ENCODE data around the gene BIRC5.
"Not testable (repeated sequence)": the region's sequence is repeated elsewhere in the genome, so short reads cannot be mapped to it uniquely, and the experiment has no call there.

The BIRC5 gene

DNA sequence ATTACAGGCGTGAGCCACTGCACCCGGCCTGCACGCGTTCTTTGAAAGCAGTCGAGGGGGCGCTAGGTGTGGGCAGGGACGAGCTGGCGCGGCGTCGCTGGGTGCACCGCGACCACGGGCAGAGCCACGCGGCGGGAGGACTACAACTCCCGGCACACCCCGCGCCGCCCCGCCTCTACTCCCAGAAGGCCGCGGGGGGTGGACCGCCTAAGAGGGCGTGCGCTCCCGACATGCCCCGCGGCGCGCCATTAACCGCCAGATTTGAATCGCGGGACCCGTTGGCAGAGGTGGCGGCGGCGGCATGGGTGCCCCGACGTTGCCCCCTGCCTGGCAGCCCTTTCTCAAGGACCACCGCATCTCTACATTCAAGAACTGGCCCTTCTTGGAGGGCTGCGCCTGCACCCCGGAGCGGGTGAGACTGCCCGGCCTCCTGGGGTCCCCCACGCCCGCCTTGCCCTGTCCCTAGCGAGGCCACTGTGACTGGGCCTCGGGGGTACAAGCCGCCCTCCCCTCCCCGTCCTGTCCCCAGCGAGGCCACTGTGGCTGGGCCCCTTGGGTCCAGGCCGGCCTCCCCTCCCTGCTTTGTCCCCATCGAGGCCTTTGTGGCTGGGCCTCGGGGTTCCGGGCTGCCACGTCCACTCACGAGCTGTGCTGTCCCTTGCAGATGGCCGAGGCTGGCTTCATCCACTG is at the start of gene BIRC5:
Gene BIRC5 (plus strand): TSS at position 238 of the 690 bp plus-strand sequence. CDS start 64 bp downstream, at position 302.
- peak; percentile 91 to 93 for DNase-seq (ENCODE audit: low read depth in 2 of 2)

DNA sequence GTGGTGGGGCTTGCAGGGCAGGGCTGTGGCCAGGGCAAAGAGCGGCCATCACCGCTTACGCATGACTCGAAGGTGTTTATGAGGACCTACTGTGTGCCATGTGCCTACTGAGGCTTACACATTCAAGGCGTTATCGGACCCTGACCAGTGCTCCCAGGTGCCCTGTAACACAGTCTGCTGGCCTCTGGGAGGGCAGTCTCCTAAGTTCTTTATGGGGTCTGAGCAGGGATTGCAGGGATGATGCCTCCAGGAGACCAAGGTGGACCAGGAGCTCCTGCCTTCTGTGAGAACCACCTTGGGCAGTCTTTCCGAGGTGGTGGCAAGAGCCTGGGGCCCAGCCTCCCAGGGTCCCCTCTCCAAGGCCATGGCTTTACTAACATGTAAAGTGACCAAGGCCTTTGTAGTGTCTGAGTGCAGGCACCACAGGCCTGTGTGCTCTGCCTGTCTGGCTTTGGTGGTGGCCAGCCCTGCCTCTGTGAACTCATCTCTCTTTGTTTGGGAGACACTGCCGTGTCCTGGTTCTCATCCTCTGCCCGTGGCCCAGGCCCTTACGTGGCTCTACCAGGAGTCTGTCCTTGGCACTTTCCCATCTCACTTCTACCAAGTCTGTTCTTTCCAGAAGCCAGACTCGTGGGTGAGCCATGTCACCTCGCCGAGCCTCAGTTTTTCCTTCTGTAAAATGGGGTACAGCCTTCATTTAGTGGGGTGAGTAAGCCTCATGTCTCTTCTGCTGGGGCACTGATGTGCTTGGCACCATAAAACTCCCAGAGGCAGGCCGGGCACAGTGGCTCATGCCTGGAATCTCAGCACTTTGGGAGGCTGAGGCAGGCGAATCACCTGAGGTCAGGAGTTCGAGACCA is 49.1 kb upstream of the BIRC5 start:
- DNase-seq (ENCODE audit: low read depth in 2 of 2): no peak

DNA sequence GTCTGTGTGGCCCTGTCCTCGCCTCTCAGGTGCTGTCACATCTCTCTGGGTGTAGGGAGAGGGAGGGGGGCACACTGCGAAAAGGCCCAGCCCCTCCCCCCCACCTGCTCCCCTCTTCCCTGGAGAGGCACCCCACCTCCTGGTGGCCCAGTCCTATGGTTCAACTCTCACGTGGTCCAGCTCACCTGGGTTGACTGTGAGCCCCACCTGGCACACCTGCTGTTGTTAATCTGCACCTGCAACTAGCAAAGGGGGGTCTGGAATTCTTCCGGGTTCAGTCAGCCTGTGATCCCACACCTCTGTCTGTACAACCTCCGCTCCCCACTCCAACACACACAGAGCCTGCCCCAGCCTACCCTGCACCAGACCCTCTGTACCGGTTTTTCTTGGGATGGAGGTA is 47.6 kb upstream of the BIRC5 start:
- no peak for DNase-seq (ENCODE audit: low read depth in 2 of 2)

DNA sequence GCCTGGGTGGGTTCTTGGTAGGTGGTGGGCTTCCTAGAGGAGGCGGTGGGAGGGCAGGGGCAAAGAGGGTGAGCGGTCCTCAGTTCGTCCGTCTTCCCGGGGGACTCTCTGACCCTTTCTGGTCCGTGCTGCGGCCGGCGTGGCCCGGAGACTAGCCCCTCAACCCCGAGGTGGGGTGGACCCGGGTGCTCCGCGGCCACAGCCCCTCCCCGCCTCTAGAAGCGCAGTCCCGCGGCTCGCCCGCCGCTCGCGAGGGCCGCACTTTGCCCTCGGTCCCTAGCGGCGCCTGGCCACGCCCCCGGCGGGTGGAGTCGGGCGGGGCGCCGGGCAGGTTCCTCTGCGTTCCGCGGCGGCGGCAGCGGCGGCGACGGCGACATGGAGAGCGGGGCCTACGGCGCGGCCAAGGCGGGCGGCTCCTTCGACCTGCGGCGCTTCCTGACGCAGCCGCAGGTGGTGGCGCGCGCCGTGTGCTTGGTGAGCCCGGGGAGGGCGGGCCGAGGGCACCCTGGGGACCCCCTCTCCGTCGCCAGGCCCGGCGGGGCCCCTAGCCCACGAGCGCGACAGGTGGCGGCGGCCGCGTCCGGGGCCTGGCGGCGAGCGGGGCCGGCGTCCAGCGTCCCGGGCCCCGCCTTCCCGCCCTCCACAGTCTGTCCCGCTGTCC is 45.7 kb upstream of the BIRC5 start, which contains the start of gene SYNGR2:
Gene SYNGR2 (plus strand): TSS at position 340 of the 661 bp plus-strand sequence. CDS start 36 bp downstream, at position 376.
- DNase-seq (ENCODE audit: low read depth in 2 of 2): peak; percentile 76 to 89

DNA sequence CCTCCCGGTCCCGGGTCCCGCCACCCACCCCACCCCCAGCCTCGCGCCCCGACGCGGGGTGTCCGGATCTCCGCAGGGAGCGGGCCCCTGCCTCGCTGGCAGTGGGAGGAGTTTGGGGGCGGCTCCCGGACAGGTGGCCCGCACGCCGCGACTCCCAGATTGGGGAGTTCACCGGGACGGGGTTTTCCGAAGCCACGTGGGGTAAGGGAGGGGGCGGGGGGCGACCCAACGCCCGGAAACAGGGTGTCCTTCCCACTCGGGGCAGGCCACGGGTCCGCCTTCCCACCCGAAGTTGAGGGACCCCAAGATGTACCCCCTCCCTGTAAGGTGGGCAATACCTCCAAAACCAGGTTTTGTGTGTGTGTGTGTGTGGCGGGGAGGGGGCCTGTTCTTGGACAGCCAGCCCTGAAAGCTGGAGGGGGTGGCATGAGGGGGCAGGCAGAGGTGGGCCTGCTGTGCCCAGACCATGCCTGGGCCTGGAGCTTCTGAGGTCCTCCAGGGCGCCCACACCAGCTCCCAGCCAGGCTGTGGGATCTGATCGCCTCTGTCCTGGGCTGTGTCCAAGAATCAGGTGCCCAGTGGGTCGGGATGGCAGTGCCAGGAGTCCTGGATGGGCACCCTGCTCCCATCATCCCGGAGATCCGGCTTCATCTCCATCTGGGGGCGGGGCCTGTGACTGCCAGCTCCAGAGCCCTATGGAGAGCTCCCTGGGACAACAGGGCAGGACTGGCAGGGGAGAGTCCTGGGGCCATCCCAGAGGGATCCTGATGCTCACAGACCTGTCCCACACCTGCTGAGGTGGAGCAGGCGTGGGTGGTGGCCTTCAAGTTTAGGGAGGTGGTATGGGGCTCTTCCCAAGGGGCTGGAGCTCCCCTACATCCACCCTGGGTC is 44.9 kb upstream of the BIRC5 start:
- DNase-seq (ENCODE audit: low read depth in 2 of 2): peak; percentile 44 to 52

DNA sequence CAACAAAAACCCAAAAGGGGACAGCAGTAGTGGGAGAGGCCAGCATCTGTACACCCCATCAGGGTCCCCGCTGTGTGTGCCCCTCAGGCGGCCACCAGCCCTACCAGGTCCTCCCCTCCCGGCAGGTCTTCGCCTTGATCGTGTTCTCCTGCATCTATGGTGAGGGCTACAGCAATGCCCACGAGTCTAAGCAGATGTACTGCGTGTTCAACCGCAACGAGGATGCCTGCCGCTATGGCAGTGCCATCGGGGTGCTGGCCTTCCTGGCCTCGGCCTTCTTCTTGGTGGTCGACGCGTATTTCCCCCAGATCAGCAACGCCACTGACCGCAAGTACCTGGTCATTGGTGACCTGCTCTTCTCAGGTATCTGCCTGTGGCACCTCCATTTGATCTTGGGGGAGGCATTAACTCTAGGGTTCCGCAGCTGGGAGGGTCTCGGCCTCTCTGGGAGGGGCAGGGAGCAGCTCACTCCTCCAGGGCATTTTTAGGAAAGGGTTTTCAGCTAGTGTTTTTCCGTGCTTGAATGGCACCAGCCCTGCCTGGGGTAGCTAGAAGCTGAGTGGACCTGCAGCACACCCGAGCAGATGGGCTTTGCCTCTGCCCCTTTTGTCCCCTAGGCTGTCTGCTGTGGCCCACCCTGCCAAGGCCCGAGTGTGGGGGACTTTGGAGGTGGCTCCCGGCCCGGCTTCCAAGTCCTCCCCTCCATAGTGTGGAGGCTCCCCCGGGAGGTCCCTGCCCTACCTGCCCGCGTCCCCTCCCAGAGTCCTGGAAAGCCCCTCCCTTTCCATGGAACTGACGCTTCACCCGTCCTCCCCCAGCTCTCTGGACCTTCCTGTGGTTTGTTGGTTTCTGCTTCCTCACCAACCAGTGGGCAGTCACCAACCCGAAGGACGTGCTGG is 43.1 kb upstream of the BIRC5 start:
- DNase-seq (ENCODE audit: low read depth in 2 of 2): no peak

DNA sequence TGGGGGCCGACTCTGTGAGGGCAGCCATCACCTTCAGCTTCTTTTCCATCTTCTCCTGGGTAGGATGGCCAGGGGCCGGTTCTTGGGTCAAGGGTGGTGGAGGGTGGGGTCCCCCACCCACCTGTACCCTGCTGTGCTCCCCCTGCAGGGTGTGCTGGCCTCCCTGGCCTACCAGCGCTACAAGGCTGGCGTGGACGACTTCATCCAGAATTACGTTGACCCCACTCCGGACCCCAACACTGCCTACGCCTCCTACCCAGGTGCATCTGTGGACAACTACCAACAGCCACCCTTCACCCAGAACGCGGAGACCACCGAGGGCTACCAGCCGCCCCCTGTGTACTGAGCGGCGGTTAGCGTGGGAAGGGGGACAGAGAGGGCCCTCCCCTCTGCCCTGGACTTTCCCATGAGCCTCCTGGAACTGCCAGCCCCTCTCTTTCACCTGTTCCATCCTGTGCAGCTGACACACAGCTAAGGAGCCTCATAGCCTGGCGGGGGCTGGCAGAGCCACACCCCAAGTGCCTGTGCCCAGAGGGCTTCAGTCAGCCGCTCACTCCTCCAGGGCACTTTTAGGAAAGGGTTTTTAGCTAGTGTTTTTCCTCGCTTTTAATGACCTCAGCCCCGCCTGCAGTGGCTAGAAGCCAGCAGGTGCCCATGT is 42.3 kb upstream of the BIRC5 start:
- DNase-seq (ENCODE audit: low read depth in 2 of 2): not testable (repeated sequence)

DNA sequence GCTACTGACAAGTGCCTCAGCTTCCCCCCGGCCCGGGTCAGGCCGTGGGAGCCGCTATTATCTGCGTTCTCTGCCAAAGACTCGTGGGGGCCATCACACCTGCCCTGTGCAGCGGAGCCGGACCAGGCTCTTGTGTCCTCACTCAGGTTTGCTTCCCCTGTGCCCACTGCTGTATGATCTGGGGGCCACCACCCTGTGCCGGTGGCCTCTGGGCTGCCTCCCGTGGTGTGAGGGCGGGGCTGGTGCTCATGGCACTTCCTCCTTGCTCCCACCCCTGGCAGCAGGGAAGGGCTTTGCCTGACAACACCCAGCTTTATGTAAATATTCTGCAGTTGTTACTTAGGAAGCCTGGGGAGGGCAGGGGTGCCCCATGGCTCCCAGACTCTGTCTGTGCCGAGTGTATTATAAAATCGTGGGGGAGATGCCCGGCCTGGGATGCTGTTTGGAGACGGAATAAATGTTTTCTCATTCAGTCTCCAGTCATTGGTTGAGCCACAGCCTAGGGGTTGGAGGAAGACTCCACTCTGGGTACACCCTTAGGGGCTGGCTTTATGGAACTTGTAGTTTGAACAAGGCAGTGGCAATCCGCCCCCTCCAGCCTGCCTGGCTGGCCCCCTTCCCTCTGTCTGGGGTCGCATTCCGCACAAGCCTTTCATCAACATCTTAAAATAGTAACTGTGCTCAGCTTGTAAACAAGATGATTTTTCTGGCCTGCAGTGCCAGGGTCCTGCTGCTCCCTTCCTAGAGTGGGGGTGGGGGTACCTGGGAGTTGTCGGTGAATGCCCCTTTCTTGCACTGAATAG is 41.6 kb upstream of the BIRC5 start:
- no peak for DNase-seq (ENCODE audit: low read depth in 2 of 2)

DNA sequence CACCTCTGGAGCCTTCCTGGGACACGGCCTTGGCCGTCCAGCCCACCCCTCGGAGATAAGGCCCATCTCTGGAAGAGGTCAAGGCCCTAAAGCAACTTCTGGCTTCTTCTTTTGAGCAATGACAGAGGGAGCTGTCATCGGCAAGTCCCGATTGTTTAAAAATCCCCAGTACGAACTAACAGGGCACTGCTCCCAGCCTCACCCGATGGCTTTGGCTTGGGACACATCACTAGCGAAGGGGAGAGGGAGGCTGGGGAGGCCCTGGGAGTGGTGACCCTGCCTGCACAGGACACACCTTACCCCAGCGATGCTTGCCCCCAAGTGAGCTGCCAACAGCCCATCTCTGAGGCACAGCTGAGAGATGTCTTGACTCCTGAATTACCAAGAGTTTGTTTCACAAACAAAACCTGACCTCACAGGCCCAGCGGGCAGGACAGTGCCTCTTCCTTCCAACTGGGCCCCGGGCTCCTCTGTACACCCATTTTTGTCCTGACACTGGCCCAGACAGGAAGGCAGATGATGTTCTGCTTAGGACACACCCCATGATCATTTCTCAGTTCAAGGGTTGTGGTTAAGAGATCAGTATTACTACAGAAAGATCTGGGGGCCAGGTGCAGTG is 40.8 kb upstream of the BIRC5 start:
- no peak for DNase-seq (ENCODE audit: low read depth in 2 of 2)

DNA sequence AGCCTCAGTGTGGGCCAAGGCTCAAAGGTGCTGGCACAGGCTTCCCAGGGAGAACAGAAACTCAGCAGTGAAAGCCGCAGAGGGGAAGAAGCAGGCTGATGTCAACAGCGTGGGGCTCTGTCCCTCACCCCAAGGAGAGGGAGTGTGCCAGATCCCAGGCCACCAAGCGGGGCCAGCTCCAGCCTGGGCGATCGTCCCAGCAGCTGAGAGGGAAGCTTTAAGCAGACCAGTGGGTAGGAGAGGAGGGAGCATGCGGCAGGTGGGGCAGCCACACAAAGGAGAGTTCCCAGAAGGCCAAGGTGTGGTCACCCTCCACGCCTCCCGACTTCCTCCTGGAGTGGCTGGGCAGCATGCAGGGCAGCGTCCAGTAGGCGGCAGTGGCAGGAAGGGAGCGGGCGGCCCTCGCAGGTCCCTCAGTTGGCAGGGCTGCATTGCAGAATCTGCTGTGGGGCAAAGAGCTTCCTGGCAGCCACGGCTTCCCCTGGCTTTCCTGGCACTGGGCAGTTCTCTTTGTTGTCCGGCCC is 39.6 kb upstream of the BIRC5 start:
- DNase-seq (ENCODE audit: low read depth in 2 of 2): no peak

DNA sequence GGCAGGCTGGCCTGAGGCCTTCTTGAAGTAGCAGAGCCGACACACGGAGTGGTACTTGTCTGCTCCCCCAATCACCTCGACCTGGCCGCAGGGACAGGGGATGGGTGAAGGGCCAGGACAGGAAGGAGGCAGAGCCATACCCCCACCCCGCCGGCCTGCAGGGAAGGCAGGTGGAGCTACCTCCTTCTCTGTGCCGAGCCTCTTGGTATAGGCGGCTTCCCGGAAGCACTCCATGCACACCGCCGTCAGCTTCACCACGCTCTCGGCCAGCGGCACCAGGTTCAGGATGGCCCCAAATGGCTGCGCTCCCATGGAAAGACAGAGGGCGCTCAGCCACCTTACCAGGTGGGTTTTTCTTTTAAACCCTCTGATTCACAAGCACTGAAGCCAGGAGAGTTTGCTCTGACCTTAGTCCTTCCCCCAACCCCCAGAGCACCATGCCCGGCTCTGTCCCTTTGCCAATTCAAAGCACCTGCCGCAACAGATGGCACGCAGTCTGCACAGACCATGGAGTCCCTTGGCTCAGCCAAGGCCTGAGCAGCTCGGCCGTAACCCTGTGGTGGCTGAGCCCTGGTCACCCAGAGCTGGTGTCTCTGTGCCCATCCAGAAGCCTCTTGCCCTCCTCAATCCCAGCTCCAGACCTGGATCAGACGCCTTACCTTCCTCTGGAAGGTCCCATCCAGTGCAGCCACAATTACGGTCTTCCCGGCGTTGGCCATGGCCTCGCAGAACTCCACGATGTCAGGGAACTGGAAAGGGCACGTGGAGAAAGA is 39.0 kb upstream of the BIRC5 start:
- DNase-seq (ENCODE audit: low read depth in 2 of 2): no peak

DNA sequence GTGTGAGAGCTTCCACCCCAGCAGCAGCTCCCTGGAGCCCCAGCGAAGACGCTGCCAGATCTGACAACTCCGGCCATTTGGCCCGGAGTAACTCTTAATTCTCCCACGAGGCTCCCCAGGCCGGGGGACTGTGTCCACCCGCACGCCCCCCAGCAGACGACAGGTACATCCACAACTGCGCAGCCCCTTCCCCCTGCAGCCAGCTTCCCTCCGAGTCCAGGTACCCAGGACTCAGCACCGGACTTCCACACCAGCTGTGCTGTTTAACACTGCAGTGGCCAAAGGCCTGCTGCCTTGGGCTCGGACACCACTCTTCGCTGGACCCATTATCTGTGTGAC is 38.4 kb upstream of the BIRC5 start:
- DNase-seq (ENCODE audit: low read depth in 2 of 2): no peak

DNA sequence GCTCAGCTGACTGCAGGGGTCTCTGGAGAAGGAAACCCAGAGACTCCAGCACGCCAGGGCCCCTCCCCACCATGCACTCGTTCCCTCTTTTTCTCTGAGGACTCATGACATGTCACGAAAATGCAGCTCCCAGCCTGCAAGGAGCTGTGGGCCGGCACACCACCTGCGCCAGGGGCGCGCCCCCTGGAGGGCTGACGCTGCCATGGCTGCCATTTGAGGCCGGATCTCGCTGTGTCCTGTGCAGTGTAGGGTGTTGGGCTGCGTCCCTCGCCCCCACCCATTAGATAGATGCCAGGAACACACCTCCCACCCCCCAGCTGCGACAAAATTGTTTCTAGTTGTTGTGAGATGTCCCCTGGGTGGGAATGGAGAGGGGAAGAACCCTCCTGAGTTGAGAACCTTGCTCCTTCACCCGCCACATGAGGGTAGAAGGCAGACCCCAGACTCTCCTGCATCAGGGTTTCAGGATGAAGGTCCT is 37.5 kb upstream of the BIRC5 start:
- peak; percentile 60 to 67 for DNase-seq (ENCODE audit: low read depth in 2 of 2)

DNA sequence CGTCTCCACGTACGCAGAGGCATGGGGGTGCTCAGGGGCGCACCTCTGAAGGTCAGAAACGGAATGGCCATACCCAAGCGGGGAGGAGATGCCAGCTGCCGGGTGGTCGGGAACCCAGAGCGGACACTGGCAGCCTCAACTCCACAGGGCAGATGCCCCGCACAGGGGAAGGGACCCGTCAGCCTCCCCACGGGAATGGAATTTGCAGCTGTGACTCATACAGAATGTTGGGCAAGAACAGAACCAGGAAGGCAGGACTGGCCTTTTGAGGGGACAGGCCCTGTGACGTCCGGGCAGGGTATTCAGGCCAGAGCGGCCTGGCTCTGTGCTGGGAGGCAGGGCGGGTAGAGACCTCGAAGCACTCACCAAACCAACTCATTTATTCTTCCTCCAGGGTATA is 34.7 kb upstream of the BIRC5 start:
- DNase-seq (ENCODE audit: low read depth in 2 of 2): no peak

DNA sequence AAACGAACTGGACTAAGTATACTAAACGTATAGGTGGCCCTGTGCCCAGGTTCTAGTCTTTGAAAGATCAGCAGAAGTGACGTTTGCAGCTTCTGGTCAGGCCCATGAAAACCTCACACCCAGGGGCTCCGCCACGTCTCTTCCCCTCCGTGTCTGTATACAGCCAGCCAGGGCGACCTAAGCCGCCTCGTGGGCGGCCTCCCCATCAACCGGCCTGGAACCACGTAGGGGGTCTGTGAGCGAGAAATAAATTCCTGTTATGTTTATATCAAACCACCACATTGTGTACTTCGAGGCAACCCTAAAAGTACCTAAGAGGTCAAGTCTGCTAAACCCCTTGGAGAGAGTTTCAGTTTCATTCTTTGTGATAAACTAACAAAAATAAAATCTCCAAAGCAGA is 34.0 kb upstream of the BIRC5 start:
- DNase-seq (ENCODE audit: low read depth in 2 of 2): no peak

DNA sequence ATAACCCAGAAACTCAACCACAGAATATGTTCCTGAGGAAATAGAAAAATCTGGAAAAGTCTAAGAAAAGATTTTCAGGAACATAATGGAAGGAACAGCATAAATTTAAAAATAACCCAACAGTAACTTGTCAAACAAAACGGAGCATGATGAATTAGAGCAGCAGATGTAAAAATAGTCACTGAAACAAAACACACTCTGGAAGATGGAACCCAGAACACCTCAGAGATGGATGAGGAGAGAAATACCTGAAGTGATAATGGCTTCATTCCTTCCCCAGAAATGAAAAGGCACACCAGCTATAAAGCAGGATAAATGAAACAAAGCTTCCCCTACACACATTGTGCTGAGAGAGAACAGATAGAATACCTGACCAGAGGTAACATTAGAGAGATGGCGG is 33.5 kb upstream of the BIRC5 start:
- no peak for DNase-seq (ENCODE audit: low read depth in 2 of 2)

DNA sequence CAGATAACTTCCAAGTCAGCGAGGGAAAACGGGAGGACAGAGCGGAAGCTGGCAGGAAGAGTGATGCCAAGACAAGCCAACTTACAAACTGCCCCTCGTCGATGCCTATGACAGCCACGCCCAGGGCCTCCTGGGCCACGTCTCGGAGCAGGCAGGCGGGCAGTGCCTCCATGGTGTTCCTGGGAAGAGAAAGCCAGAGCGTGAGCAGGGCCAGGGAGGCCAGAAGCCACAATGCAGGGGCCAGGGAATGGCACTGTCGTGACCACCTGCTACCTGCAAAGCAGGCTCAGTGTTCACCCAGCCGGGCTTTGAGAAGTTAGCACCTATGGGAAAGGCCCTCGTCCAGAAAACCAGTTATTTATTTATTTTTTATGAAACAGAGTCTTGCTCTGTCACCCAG is 31.5 kb upstream of the BIRC5 start:
- DNase-seq (ENCODE audit: low read depth in 2 of 2): no peak

DNA sequence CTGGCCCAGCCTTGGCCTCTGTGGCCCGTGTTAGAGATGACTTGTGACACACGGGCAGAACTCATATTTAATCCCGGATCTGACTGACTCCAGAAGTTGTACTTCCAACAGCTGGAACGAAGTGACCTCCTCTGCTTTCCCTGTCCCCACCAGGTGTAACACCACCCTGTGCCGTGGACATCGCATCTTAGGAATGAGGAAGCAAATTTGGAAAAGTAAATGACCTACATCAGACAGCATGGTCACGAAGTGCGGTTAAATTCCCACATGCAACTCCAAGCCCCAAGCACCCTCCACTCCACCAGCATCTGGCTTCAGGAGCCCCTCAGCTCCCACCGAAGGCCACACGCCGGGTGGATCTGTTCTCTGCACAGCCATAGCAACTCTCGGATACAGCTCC is 30.1 kb upstream of the BIRC5 start:
- DNase-seq (ENCODE audit: low read depth in 2 of 2): no peak

Data from stimulated activated CD8-positive, alpha-beta memory T cell treated with anti-CD3 and anti-CD28 coated beads, Interleukin-2, amount 100 ng/mL, for 48 hours (primary cell).